BE2C (cell line): ENCODE data around the gene FICD.

ENCODE experiments used
- DNase-seq: peaks from one replicate; pipeline ENCODE4 v3.0.0-alpha.2; 2020
- H3K27me3 ChIP-seq: fragments of 250-450 bp; sonication (Bioruptor Pico); 2 replicates; pipeline ENCODE4 v1.5.1; 2020; ENCODE audit warnings: mild to moderate bottlenecking
- H3K36me3 ChIP-seq: fragments of 250-450 bp; sonication (Bioruptor Pico); 2 replicates; pipeline ENCODE4 v1.5.1; 2020; ENCODE audit warnings: mild to moderate bottlenecking
- H3K4me1 ChIP-seq: fragments of 250-450 bp; sonication (Bioruptor Pico); 2 replicates; pipeline ENCODE4 v1.5.1; 2020
- H3K4me3 ChIP-seq: 2 replicates; pipeline ENCODE4 v1.5.1; 2011; ENCODE audit warnings: low read depth, low read length
- H3K9me3 ChIP-seq: fragments of 250-450 bp; sonication (Bioruptor Pico); 2 replicates; pipeline ENCODE4 v1.5.1; 2020
- TF ChIP-seq, protein P1 (sequence below): IDR thresholded peaks from 2 replicates; pipeline ENCODE4 v1.5.1; 2012; ENCODE audit warnings: mild to moderate bottlenecking, low read depth, low read length

FICD gene

GRCh38 chr12:108517288-108518100, 2.4 kb downstream of the FICD start:
- no peaks in the 10 kb centered on the region for H3K27me3 ChIP-seq
- peaks cover 38% of the 10 kb centered on the region for H3K36me3 ChIP-seq
- no peak overlapping the region for H3K4me3 ChIP-seq
- H3K9me3 ChIP-seq = no peaks in the 10 kb centered on the region
- no peak for DNase-seq
- no peaks in the 10 kb centered on the region for H3K4me1 ChIP-seq
- TF ChIP-seq, protein P1, sequence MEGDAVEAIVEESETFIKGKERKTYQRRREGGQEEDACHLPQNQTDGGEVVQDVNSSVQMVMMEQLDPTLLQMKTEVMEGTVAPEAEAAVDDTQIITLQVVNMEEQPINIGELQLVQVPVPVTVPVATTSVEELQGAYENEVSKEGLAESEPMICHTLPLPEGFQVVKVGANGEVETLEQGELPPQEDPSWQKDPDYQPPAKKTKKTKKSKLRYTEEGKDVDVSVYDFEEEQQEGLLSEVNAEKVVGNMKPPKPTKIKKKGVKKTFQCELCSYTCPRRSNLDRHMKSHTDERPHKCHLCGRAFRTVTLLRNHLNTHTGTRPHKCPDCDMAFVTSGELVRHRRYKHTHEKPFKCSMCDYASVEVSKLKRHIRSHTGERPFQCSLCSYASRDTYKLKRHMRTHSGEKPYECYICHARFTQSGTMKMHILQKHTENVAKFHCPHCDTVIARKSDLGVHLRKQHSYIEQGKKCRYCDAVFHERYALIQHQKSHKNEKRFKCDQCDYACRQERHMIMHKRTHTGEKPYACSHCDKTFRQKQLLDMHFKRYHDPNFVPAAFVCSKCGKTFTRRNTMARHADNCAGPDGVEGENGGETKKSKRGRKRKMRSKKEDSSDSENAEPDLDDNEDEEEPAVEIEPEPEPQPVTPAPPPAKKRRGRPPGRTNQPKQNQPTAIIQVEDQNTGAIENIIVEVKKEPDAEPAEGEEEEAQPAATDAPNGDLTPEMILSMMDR = no peak

GRCh38 chr12:108518101-108518715, 3.1 kb downstream of the FICD start:
- Histone ChIP-seq H3K4me1 (no peaks in the 10 kb centered on the region), H3K36me3 (peaks cover 45% of the 10 kb centered on the region), H3K27me3 (no peaks in the 10 kb centered on the region), H3K9me3 (no peaks in the 10 kb centered on the region), H3K4me3 (no peak overlapping the region)
- no peak for DNase-seq
- TF ChIP-seq, protein P1 = no peak

DNA sequence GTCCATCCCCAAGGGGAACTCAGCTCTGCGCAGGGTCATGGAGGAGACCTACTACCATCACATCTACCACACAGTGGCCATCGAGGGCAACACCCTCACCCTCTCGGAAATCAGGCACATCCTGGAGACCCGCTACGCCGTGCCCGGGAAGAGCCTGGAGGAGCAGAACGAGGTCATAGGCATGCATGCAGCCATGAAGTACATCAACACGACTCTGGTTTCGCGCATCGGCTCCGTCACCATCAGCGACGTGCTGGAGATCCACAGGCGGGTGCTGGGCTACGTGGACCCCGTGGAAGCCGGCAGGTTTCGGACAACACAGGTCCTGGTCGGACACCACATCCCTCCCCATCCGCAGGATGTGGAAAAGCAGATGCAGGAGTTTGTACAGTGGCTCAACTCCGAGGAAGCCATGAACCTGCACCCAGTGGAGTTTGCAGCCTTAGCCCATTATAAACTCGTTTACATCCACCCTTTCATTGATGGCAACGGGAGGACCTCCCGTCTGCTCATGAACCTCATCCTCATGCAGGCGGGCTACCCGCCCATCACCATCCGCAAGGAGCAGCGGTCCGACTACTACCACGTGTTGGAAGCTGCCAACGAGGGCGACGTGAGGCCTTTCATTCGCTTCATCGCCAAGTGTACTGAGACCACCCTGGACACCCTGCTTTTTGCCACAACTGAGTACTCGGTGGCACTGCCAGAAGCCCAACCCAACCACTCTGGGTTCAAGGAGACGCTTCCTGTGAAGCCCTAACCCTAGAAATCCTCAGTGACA, 3.8 kb downstream of the FICD start:
- no peaks in the 10 kb centered on the region for H3K4me1 ChIP-seq
- H3K36me3 ChIP-seq = peaks cover 52% of the 10 kb centered on the region
- no peaks in the 10 kb centered on the region for H3K27me3 ChIP-seq
- TF ChIP-seq, protein P1 = no peak
- H3K4me3 ChIP-seq = no peak overlapping the region
- no peaks in the 10 kb centered on the region for H3K9me3 ChIP-seq
- DNase-seq = no peak

- Histone ChIP-seq H3K36me3 (peaks cover 58% of the 10 kb centered on the region), H3K4me1 (no peaks in the 10 kb centered on the region), H3K27me3 (no peaks in the 10 kb centered on the region), H3K4me3 (no peak overlapping the region), H3K9me3 (no peaks in the 10 kb centered on the region)
- no peak for DNase-seq
- TF ChIP-seq, protein P1 = peak; percentile 50
These were observed 4.5 kb downstream of the FICD start for GRCh38 chr12:108519558-108519957.

DNA sequence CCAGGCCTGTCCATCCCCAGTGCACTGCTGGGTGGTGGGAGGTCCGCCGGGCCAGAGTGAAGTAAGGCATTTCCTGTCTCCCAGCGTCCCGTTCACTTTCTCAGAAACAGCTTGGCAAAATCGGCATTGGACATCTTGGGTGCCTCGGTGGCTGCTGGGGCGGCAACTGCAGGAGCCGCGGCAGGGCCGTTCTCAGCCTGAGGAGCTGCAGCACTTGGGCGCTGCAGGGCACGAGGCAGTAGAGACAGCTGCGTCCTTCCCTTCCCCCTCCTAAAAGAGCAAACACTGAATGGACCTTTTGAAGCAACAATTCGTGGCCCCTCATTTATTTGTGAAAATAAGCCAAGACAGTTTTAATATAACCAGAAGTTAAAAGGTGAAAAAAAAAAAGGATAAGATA, 8.3 kb downstream of the FICD start:
- Histone ChIP-seq H3K36me3 (peaks cover 90% of the 10 kb centered on the region), H3K9me3 (no peaks in the 10 kb centered on the region), H3K4me3 (no peak overlapping the region), H3K27me3 (no peaks in the 10 kb centered on the region), H3K4me1 (no peaks in the 10 kb centered on the region)
- no peak for DNase-seq
- TF ChIP-seq, protein P1 = no peak

GRCh38 chr12:108525681-108526080, 10.6 kb downstream of the FICD start:
- peaks cover 98% of the 10 kb centered on the region for H3K36me3 ChIP-seq
- no peaks in the 10 kb centered on the region for H3K9me3 ChIP-seq
- DNase-seq = no peak
- H3K4me1 ChIP-seq = no peaks in the 10 kb centered on the region
- TF ChIP-seq, protein P1 = no peak
- H3K4me3 ChIP-seq = no peak overlapping the region
- H3K27me3 ChIP-seq = no peaks in the 10 kb centered on the region
